ENCODE results near the gene RPUSD1. TPM values are rescaled to one million over a fixed set of nuclear protein-coding genes. Genes with fewer than 3 reads are reported as not detected.
"Not testable (repeated sequence)": the region's sequence is repeated elsewhere in the genome, so short reads cannot be mapped to it uniquely, and the experiment has no call there.

Gene RPUSD1
- total RNA-seq, 4 donors from 2014 or later, result 31.0 to 42.1 (median 37.4) TPM

GRCh38 chr16:821751-822150 is 33.6 kb upstream of the RPUSD1 start:
- Histone ChIP-seq H3K27ac (no peak overlapping the region), H3K9me3 (no peaks in the 10 kb centered on the region), H3K4me1 (no peaks in the 10 kb centered on the region), H3K36me3 (no peaks in the 10 kb centered on the region), H3K27me3 (no peaks in the 10 kb centered on the region), H3K4me3 (no peak overlapping the region)
- no peak for DNase-seq
- TF ChIP-seq POLR2A (IDR thresholded peaks at IDR 0.05), result no peak
- TF ChIP-seq, protein P1, sequence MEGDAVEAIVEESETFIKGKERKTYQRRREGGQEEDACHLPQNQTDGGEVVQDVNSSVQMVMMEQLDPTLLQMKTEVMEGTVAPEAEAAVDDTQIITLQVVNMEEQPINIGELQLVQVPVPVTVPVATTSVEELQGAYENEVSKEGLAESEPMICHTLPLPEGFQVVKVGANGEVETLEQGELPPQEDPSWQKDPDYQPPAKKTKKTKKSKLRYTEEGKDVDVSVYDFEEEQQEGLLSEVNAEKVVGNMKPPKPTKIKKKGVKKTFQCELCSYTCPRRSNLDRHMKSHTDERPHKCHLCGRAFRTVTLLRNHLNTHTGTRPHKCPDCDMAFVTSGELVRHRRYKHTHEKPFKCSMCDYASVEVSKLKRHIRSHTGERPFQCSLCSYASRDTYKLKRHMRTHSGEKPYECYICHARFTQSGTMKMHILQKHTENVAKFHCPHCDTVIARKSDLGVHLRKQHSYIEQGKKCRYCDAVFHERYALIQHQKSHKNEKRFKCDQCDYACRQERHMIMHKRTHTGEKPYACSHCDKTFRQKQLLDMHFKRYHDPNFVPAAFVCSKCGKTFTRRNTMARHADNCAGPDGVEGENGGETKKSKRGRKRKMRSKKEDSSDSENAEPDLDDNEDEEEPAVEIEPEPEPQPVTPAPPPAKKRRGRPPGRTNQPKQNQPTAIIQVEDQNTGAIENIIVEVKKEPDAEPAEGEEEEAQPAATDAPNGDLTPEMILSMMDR (IDR thresholded peaks at IDR 0.05), result no peak

GRCh38 chr16:820748-821147 is 32.6 kb upstream of the RPUSD1 start:
- no peaks in the 10 kb centered on the region for H3K36me3 ChIP-seq
- H3K27me3 ChIP-seq, result no peaks in the 10 kb centered on the region
- no peak for DNase-seq
- H3K4me3 ChIP-seq, result no peak overlapping the region
- no peak overlapping the region for H3K27ac ChIP-seq
- H3K9me3 ChIP-seq, result no peaks in the 10 kb centered on the region
- H3K4me1 ChIP-seq, result no peaks in the 10 kb centered on the region
- TF ChIP-seq, protein P1 (IDR thresholded peaks at IDR 0.05), result no peak
- no peak for TF ChIP-seq POLR2A (IDR thresholded peaks at IDR 0.05)

- H3K4me1 ChIP-seq, H3K36me3 ChIP-seq, H3K27me3 ChIP-seq, H3K9me3 ChIP-seq, H3K27ac ChIP-seq, H3K4me3 ChIP-seq, DNase-seq: not testable (repeated sequence)
Measured at GRCh38 chr16:820044-820408, 31.8 kb upstream of the RPUSD1 start.

DNA sequence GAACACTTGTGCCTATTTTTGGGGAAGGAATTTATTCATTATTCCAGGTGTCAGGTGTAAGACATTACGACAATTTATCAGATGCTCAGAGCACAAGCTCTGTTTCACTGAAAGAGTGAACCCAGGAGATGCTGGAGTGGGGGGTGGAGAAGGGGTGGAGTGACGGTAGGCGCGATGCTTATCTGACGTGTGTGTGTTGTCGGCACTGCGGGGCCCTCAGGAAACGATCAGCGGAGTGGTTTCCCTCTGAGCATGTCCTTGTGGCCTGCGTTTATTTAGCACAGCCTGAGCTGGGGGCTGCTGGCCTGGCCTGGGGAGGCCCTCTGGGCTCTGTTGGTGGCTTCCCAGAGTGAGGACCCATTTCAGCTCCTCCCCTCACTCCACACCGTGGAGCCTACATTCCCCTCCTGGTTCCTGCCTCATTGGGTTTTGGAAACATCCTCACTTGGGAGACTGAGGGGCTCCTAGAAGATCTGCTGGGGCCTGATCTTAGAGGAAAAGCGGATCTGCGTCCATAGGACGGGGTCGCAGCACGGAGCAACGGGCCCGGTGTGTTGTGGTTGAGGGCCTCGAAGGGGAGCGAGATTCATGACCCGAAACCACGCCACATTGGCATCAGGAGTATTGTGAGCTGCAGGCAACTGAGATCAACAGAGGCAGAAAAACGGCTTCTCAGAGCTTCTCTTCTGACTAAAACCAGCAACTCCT is 31.3 kb upstream of the RPUSD1 start:
- TF ChIP-seq, protein P1 (IDR thresholded peaks at IDR 0.05), result no peak
- no peak for TF ChIP-seq POLR2A (IDR thresholded peaks at IDR 0.05)
- Histone ChIP-seq H3K4me1 (no peaks in the 10 kb centered on the region), H3K27ac (no peak overlapping the region), H3K36me3 (no peaks in the 10 kb centered on the region), H3K4me3 (no peak overlapping the region), H3K27me3 (no peaks in the 10 kb centered on the region), H3K9me3 (no peaks in the 10 kb centered on the region)
- no peak for DNase-seq

GRCh38 chr16:818592-818991 is 30.4 kb upstream of the RPUSD1 start:
- Histone ChIP-seq H3K4me1 (peaks cover 0 to 4% (median 1%) of the 10 kb centered on the region in 4 donors), H3K27me3 (peaks cover 0 to 2% of the 10 kb centered on the region in 2 donors), H3K36me3 (no peaks in the 10 kb centered on the region), H3K27ac (no peak overlapping the region), H3K9me3 (no peaks in the 10 kb centered on the region), H3K4me3 (no peak overlapping the region)
- DNase-seq, result no peak
- TF ChIP-seq, protein P1 (IDR thresholded peaks at IDR 0.05), result no peak
- TF ChIP-seq POLR2A (IDR thresholded peaks at IDR 0.05), result no peak

- H3K36me3 ChIP-seq, result no peaks in the 10 kb centered on the region
- no peak overlapping the region for H3K4me3 ChIP-seq
- peaks cover 0 to 7% of the 10 kb centered on the region in 2 donors for H3K27me3 ChIP-seq
- peaks cover 0 to 9% (median 3%) of the 10 kb centered on the region in 4 donors for H3K4me1 ChIP-seq
- DNase-seq, result no peak
- H3K9me3 ChIP-seq, result no peaks in the 10 kb centered on the region
- no peak for TF ChIP-seq POLR2A (IDR thresholded peaks at IDR 0.05)
- TF ChIP-seq, protein P1 (IDR thresholded peaks at IDR 0.05), result no peak
- no peak overlapping the region for H3K27ac ChIP-seq
Measured at GRCh38 chr16:818132-818531, 30.0 kb upstream of the RPUSD1 start.

All from Peyer's patch (tissue), 4 donors.